ENCODE results near the gene POLR3H.

POLR3H gene

GRCh38 chr22:41538583-41538982, 5.7 kb downstream of the POLR3H start:
- TF ChIP-seq CTCF (IDR thresholded peaks at IDR 0.05; ENCODE audit: low read depth, low read length, poor library complexity, severe bottlenecking) = no peak
- no peak for TF ChIP-seq EZH2phosphoT487 (IDR thresholded peaks at IDR 0.05; ENCODE audit: borderline replicate concordance, low read length)
- H3K9me2 ChIP-seq (replicated peaks; ENCODE audit: control insufficient read depth, low read length) = no peaks in the 10 kb centered on the region
- no peaks in the 10 kb centered on the region for H3K27me3 ChIP-seq (ENCODE audit: control insufficient read depth, low read length)
- H3F3A ChIP-seq (ENCODE audit: control insufficient read depth, insufficient read depth) = peaks cover 2% of the 10 kb centered on the region; the same call in 1 of the 2 replicates
- no peak overlapping the region for H3K4me3 ChIP-seq (ENCODE audit: low read length)
- peaks cover 57% of the 10 kb centered on the region for H3K36me3 ChIP-seq (ENCODE audit: control insufficient read depth, low read length)
- H3K9me3 ChIP-seq (ENCODE audit: control insufficient read depth, insufficient read depth, low read length) = no peaks in the 10 kb centered on the region
- H3K4me2 ChIP-seq (ENCODE audit: low read length) = no peak overlapping the region
- no peak overlapping the region for H3K27ac ChIP-seq (ENCODE audit: low read depth, low read length)
- peaks cover 17% of the 10 kb centered on the region for H3K4me1 ChIP-seq (ENCODE audit: control insufficient read depth, low read length)
- H4K20me1 ChIP-seq (ENCODE audit: control insufficient read depth, insufficient read depth, low read depth, low read length) = no peaks in the 10 kb centered on the region; the same call in 1 of the 2 replicates
- H3K79me2 ChIP-seq (ENCODE audit: control insufficient read depth, low read length) = peaks cover 69% of the 10 kb centered on the region

- H4K20me1 ChIP-seq (ENCODE audit: control insufficient read depth, insufficient read depth, low read depth, low read length) = peaks cover 6% of the 10 kb centered on the region
- no peak overlapping the region for H3K4me2 ChIP-seq (ENCODE audit: low read length)
- H3K9me3 ChIP-seq (ENCODE audit: control insufficient read depth, insufficient read depth, low read length) = no peaks in the 10 kb centered on the region
- no peaks in the 10 kb centered on the region for H3K27me3 ChIP-seq (ENCODE audit: control insufficient read depth, low read length)
- peaks cover 64% of the 10 kb centered on the region for H3K36me3 ChIP-seq (ENCODE audit: control insufficient read depth, low read length)
- TF ChIP-seq EZH2phosphoT487 (IDR thresholded peaks at IDR 0.05; ENCODE audit: borderline replicate concordance, low read length) (no peak), CTCF (IDR thresholded peaks at IDR 0.05; ENCODE audit: low read depth, low read length, poor library complexity, severe bottlenecking) (no peak)
- peaks cover 67% of the 10 kb centered on the region for H3K79me2 ChIP-seq (ENCODE audit: control insufficient read depth, low read length)
- no peak overlapping the region for H3K27ac ChIP-seq (ENCODE audit: low read depth, low read length)
- peaks cover 6% of the 10 kb centered on the region; the same call in 1 of the 2 replicates for H3K4me1 ChIP-seq (ENCODE audit: control insufficient read depth, low read length)
- no peak overlapping the region for H3K4me3 ChIP-seq (ENCODE audit: low read length)
- H3K9me2 ChIP-seq (replicated peaks; ENCODE audit: control insufficient read depth, low read length) = no peaks in the 10 kb centered on the region
- H3F3A ChIP-seq (ENCODE audit: control insufficient read depth, insufficient read depth) = peaks cover 2% of the 10 kb centered on the region; the same call in 1 of the 2 replicates
Measured at GRCh38 chr22:41537203-41537602, 7.1 kb downstream of the POLR3H start.

- Histone ChIP-seq H4K20me1 (ENCODE audit: control insufficient read depth, insufficient read depth, low read depth, low read length) (peaks cover 6% of the 10 kb centered on the region), H3K27me3 (ENCODE audit: control insufficient read depth, low read length) (no peaks in the 10 kb centered on the region), H3K79me2 (ENCODE audit: control insufficient read depth, low read length) (peaks cover 58% of the 10 kb centered on the region), H3K36me3 (ENCODE audit: control insufficient read depth, low read length) (peaks cover 68% of the 10 kb centered on the region), H3F3A (ENCODE audit: control insufficient read depth, insufficient read depth) (peaks cover 2% of the 10 kb centered on the region; the same call in 1 of the 2 replicates), H3K4me1 (ENCODE audit: control insufficient read depth, low read length) (no peaks in the 10 kb centered on the region), H3K27ac (ENCODE audit: low read depth, low read length) (no peak overlapping the region), H3K4me2 (ENCODE audit: low read length) (no peak overlapping the region), H3K4me3 (ENCODE audit: low read length) (no peak overlapping the region), H3K9me3 (ENCODE audit: control insufficient read depth, insufficient read depth, low read length) (no peaks in the 10 kb centered on the region), H3K9me2 (replicated peaks; ENCODE audit: control insufficient read depth, low read length) (no peaks in the 10 kb centered on the region)
- no peak for TF ChIP-seq EZH2phosphoT487 (IDR thresholded peaks at IDR 0.05; ENCODE audit: borderline replicate concordance, low read length)
- TF ChIP-seq CTCF (IDR thresholded peaks at IDR 0.05; ENCODE audit: low read depth, low read length, poor library complexity, severe bottlenecking) = no peak
Measured at GRCh38 chr22:41535244-41535643, 9.0 kb downstream of the POLR3H start.
